Duodenal mucosa (tissue), 2 donors: ENCODE measurements around the gene BEND7.

Experiments
- H3K27ac ChIP-seq: one replicate; pipeline ENCODE4 v1.7.0; 2013; ENCODE audit warnings: low read depth, low read length
- H3K27me3 ChIP-seq, 2 donors: one replicate each; pipeline ENCODE4 v1.7.0; 2013; ENCODE audit warnings: low read length in 2 of 2, control low read depth in 1 of 2; ENCODE audit not compliant: insufficient read depth in 2 of 2, control insufficient read depth in 1 of 2
- H3K36me3 ChIP-seq, 2 donors: one replicate each; pipeline ENCODE4 v1.7.0; 2013; ENCODE audit warnings: low read length in 2 of 2, control low read depth in 1 of 2; ENCODE audit not compliant: insufficient read depth in 2 of 2, control insufficient read depth in 1 of 2
- H3K4me1 ChIP-seq, 2 donors: one replicate each; pipeline ENCODE4 v1.7.0; 2013; ENCODE audit warnings: low read length in 2 of 2, control low read depth in 1 of 2; ENCODE audit not compliant: insufficient read depth in 2 of 2, control insufficient read depth in 1 of 2
- H3K4me3 ChIP-seq, 2 donors: one replicate each; pipeline ENCODE4 v1.7.0; 2013; ENCODE audit warnings: low read length in 2 of 2, low read depth in 1 of 2
- H3K9ac ChIP-seq, 2 donors: one replicate each; pipeline ENCODE4 v1.7.0; 2013; ENCODE audit warnings: low read length in 2 of 2, low read depth in 1 of 2
- H3K9me3 ChIP-seq, 2 donors: one replicate each; pipeline ENCODE4 v1.7.0; 2013; ENCODE audit warnings: low read length in 2 of 2, control low read depth in 1 of 2; ENCODE audit not compliant: control insufficient read depth in 1 of 2

Gene BEND7

GRCh38 chr10:13485623-13486022 is 43.2 kb downstream of the BEND7 start:
- H3K27me3 ChIP-seq: no peaks in the 10 kb centered on the region
- H3K9me3 ChIP-seq: no peaks in the 10 kb centered on the region
- H3K36me3 ChIP-seq: no peaks in the 10 kb centered on the region
- H3K27ac ChIP-seq: no peak overlapping the region
- no peak overlapping the region for H3K9ac ChIP-seq
- H3K4me1 ChIP-seq: peaks cover 6 to 10% of the 10 kb centered on the region in 2 donors
- no peak overlapping the region for H3K4me3 ChIP-seq

- Histone ChIP-seq H3K27ac (no peak overlapping the region), H3K4me1 (peaks cover 0 to 6% of the 10 kb centered on the region in 2 donors), H3K36me3 (peaks cover 5 to 9% of the 10 kb centered on the region in 2 donors), H3K9me3 (no peaks in the 10 kb centered on the region), H3K9ac (peak overlapping the region in 1 of 2 donors; percentile 13), H3K4me3 (no peak overlapping the region), H3K27me3 (no peaks in the 10 kb centered on the region)
Measured at GRCh38 chr10:13483951-13484350, 44.9 kb downstream of the BEND7 start.

GRCh38 chr10:13483073-13483472 is 45.7 kb downstream of the BEND7 start:
- Histone ChIP-seq H3K36me3 (peaks cover 5 to 9% of the 10 kb centered on the region in 2 donors), H3K27me3 (no peaks in the 10 kb centered on the region), H3K4me1 (peaks cover 0 to 6% of the 10 kb centered on the region in 2 donors), H3K4me3 (no peak overlapping the region), H3K9ac (no peak overlapping the region), H3K9me3 (no peaks in the 10 kb centered on the region), H3K27ac (no peak overlapping the region)

GRCh38 chr10:13481690-13482089 is 47.1 kb downstream of the BEND7 start:
- no peaks in the 10 kb centered on the region for H3K27me3 ChIP-seq

GRCh38 chr10:13475124-13475523 is 53.7 kb downstream of the BEND7 start:
- no peaks in the 10 kb centered on the region for H3K27me3 ChIP-seq
- no peaks in the 10 kb centered on the region for H3K4me1 ChIP-seq
- no peak overlapping the region for H3K9ac ChIP-seq
- H3K9me3 ChIP-seq: no peaks in the 10 kb centered on the region
- H3K4me3 ChIP-seq: no peak overlapping the region
- peaks cover 15 to 18% of the 10 kb centered on the region in 2 donors for H3K36me3 ChIP-seq
- no peak overlapping the region for H3K27ac ChIP-seq

More at GRCh38 chr10:13481690-13482089, 47.1 kb downstream of the BEND7 start:
- Histone ChIP-seq H3K27ac (no peak overlapping the region), H3K4me1 (peaks cover 0 to 6% of the 10 kb centered on the region in 2 donors), H3K36me3 (peaks cover 5 to 9% of the 10 kb centered on the region in 2 donors), H3K9ac (no peak overlapping the region), H3K9me3 (no peaks in the 10 kb centered on the region), H3K4me3 (no peak overlapping the region)

GRCh38 chr10:13473986-13474385 is 54.8 kb downstream of the BEND7 start:
- no peaks in the 10 kb centered on the region for H3K27me3 ChIP-seq
- H3K27ac ChIP-seq: no peak overlapping the region
- H3K4me1 ChIP-seq: no peaks in the 10 kb centered on the region
- no peak overlapping the region for H3K4me3 ChIP-seq
- peaks cover 6 to 14% of the 10 kb centered on the region in 2 donors for H3K36me3 ChIP-seq
- H3K9me3 ChIP-seq: no peaks in the 10 kb centered on the region
- no peak overlapping the region for H3K9ac ChIP-seq

GRCh38 chr10:13472359-13472758 is 56.5 kb downstream of the BEND7 start:
- H3K36me3 ChIP-seq: peaks cover 6 to 14% of the 10 kb centered on the region in 2 donors
- no peaks in the 10 kb centered on the region for H3K9me3 ChIP-seq
- no peak overlapping the region for H3K9ac ChIP-seq
- no peaks in the 10 kb centered on the region for H3K4me1 ChIP-seq
- no peaks in the 10 kb centered on the region for H3K27me3 ChIP-seq
- H3K4me3 ChIP-seq: no peak overlapping the region
- H3K27ac ChIP-seq: no peak overlapping the region

- no peaks in the 10 kb centered on the region for H3K27me3 ChIP-seq
- no peak overlapping the region for H3K4me3 ChIP-seq
- no peak overlapping the region for H3K9ac ChIP-seq
- H3K4me1 ChIP-seq: no peaks in the 10 kb centered on the region
- H3K36me3 ChIP-seq: peaks cover 6 to 14% of the 10 kb centered on the region in 2 donors
- no peak overlapping the region for H3K27ac ChIP-seq
- H3K9me3 ChIP-seq: no peaks in the 10 kb centered on the region
Measured at GRCh38 chr10:13470270-13470669, 58.5 kb downstream of the BEND7 start.

GRCh38 chr10:13462551-13462950 is 66.3 kb downstream of the BEND7 start:
- Histone ChIP-seq H3K27me3 (no peaks in the 10 kb centered on the region), H3K27ac (no peak overlapping the region), H3K36me3 (no peaks in the 10 kb centered on the region), H3K9ac (no peak overlapping the region), H3K9me3 (no peaks in the 10 kb centered on the region), H3K4me3 (no peak overlapping the region), H3K4me1 (no peaks in the 10 kb centered on the region)

- Histone ChIP-seq H3K4me3 (no peak overlapping the region), H3K9ac (no peak overlapping the region), H3K27ac (no peak overlapping the region), H3K36me3 (no peaks in the 10 kb centered on the region), H3K4me1 (no peaks in the 10 kb centered on the region), H3K9me3 (no peaks in the 10 kb centered on the region), H3K27me3 (no peaks in the 10 kb centered on the region)
Measured at GRCh38 chr10:13458687-13459012, 70.2 kb downstream of the BEND7 start.
